Activated T-cell treated with anti-CD3 and anti-CD28 coated beads, Interleukin-2, amount 50 U/mL, for 4 hours (primary cell): ENCODE data around the gene TGFB1I1. TPM values are rescaled to one million over a fixed set of nuclear protein-coding genes. Genes with fewer than 3 reads are reported as not detected.

Source experiments
- ATAC-seq, 2 donors: fragments of 200-7000 bp; cut with Tn5 transposase; one replicate each; pipeline ENCODE4 v1.10.0; 2021
- DNase-seq: peaks from one replicate; pipeline ENCODE4 v3.0.0-alpha.2; 2020
- H3K27me3 Mint-ChIP-seq: one replicate; pipeline ENCODE4 v1.8.0; 2021; ENCODE audit warnings: low read depth, mixed read lengths
- H3K36me3 Mint-ChIP-seq: one replicate; pipeline ENCODE4 v1.8.0; 2022; ENCODE audit warnings: mixed read lengths; ENCODE audit not compliant: insufficient read depth
- H3K4me1 Mint-ChIP-seq: one replicate; pipeline ENCODE4 v1.8.0; 2021; ENCODE audit warnings: low read depth, mixed read lengths
- H3K4me3 Mint-ChIP-seq: one replicate; pipeline ENCODE4 v1.8.0; 2021; ENCODE audit warnings: mild to moderate bottlenecking, moderate library complexity, mixed read lengths
- H3K9me3 Mint-ChIP-seq: one replicate; pipeline ENCODE4 v1.8.0; 2021; ENCODE audit warnings: mixed read lengths
- total RNA-seq, 3 donors: library from RNA; stranded (reverse); gene quantifications; one replicate each; pipeline ENCODE4 v1.2.1, GENCODE V29; 2021

The TGFB1I1 gene
- total RNA-seq, 3 donors from 2014 or later = 0.30 to 0.34 TPM; not detected in 1

DNA sequence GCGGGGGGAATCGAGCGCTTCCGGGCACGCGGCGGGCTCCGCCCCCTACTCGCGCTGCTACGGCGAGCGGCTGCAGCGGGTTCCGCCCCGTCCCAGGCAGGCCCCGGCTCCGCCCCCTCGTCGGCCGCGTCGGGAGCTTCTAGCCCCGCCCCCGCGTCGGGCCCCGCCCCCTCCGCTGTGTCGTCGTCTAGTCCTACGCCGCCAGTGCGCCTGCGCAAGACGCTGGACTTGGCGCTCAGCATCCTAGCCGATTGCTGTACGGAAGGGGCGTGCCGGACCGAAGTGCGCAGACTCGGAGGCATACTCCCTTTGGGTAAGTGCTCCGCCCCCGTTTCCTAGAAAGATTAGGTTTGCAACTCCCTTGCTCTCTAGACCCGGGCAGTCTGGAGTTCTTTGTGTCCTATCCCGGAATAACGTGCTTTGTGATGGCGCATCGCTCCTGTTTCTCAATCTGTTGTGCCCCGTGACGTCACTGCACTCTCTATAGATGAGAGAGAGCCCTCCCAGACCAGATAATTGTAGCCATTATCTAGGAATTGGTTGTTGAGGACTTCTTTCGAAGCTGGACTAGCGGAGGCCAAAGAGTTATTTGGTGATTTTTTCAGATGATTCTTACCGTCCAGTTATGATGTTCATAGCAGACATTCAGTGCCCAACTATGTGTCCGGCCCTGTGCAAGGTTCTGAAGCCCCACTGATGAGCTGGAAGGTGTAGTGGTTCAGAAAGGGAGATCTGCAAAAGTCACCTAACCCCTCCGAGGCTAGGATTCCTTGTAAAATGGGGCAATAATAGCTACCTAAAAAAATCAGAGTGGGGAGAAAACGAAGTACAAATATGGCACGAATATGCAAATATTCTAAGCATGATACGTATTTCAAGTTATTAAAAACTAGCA is 12.0 kb upstream of the TGFB1I1 start:
- no peaks in the 10 kb centered on the region for H3K27me3 Mint-ChIP-seq
- H3K9me3 Mint-ChIP-seq = no peaks in the 10 kb centered on the region
- peaks cover 41% of the 10 kb centered on the region for H3K4me1 Mint-ChIP-seq
- ATAC-seq (peak; percentile 83 to 84), DNase-seq (peak; percentile 100)
- peak overlapping the region; percentile 87 for H3K4me3 Mint-ChIP-seq
- H3K36me3 Mint-ChIP-seq = peaks cover 12% of the 10 kb centered on the region

DNA sequence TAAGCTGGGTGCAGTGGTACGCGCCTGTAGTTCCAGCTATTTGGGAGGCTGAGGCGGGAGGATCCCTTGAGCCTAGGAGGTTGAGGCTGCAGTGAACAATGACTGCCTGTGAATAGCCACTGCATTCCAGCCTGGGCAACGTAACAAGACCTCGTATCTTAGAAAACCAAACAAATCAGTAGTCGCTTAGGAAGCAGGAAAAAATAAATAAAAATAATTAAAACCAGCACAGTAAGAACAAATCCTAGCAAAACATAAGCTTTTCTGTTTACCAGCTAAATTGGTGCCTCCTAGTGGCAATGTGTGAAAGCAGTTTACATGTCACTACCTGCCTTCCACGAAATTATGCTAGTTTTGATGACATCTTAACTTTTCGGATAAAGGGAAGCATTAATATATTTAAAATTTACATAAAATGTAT is 11.4 kb upstream of the TGFB1I1 start:
- peak overlapping the region; percentile 78 for H3K4me3 Mint-ChIP-seq
- H3K27me3 Mint-ChIP-seq = no peaks in the 10 kb centered on the region
- DNase-seq = no peak
- peaks cover 18% of the 10 kb centered on the region for H3K36me3 Mint-ChIP-seq
- no peaks in the 10 kb centered on the region for H3K9me3 Mint-ChIP-seq
- ATAC-seq = no peak
- H3K4me1 Mint-ChIP-seq = peaks cover 35% of the 10 kb centered on the region

DNA sequence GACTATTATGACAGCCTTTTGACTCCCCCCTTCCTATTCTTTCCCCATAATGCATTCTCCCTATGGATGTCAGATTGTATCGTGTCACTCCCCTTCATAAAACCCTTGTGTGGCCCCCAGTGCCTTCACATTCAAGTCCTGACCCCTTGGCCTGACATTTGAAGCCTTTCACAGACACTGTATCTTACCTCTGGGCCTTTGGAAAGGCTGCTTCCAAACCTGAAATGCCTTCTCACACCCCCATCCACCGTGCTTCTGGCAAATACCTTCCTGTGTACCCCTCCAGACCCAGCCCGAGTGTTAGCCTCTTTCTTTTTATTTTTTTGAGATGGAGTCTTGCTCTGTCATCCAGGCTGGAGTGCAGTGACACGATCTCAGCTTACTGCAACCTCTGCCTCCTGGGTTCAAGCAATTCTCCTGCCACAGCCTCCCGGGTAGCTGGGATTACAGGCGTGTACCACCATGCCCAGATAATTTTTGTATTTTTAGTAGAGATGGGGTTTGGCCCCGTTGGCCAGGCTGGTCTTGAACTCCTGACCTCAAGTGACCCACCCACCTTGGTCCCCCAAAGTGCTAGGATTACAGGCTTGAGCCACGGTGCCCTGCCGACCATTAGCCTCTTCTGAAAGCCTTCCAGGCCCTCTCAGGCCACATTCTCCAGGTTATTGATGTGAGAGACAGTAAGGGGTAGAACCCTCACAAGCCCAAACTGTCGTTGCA is 10.6 kb upstream of the TGFB1I1 start:
- ATAC-seq = no peak
- Mint-ChIP-seq H3K36me3 (peaks cover 18% of the 10 kb centered on the region), H3K4me3 (peak overlapping the region; percentile 56)

DNA sequence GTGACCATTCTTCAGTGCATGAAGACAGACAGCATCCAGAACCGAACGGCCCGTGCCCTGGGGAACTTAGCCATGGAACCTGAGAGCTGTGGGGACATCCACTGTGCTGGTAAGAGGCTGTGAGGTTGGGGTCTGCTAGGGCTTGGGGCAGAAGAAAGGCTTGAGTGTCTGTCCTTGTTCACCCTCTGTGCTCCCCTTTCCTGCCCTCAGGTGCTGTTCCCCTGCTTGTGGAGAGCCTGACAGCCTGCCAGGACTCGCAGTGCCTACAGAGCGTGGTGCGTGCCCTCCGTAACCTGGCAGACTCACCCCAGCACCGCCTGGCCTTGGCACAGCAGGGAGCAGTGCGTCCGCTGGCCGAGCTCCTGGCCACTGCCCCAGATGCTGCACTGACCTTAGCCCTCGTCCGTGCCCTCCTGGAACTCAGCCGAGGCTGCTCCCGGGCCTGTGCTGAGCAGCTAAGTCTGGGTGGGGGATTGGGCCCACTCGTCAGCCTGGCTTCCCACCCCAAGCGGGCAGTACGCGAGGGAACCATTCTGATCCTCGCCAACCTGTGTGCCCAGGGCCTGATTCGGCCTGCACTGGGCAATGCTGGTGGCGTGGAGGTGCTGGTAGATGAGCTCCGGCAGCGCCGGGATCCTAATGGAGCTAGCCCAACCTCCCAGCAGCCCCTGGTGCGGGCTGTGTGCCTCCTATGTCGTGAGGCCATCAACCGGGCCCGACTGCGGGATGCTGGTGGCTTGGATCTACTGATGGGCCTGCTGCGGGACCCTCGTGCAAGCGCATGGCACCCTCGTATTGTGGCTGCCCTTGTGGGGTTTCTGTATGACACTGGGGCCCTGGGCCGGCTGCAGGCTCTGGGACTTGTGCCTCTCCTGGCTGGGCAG is 9.8 kb upstream of the TGFB1I1 start:
- no peaks in the 10 kb centered on the region for H3K9me3 Mint-ChIP-seq
- peaks cover 28% of the 10 kb centered on the region for H3K4me1 Mint-ChIP-seq
- H3K36me3 Mint-ChIP-seq = peaks cover 23% of the 10 kb centered on the region
- DNase-seq (no peak), ATAC-seq (no peak)
- no peak overlapping the region for H3K4me3 Mint-ChIP-seq
- no peaks in the 10 kb centered on the region for H3K27me3 Mint-ChIP-seq

More for the DNA sequence above, 10.6 kb upstream of the TGFB1I1 start:
- H3K9me3 Mint-ChIP-seq = no peaks in the 10 kb centered on the region
- DNase-seq = no peak
- H3K4me1 Mint-ChIP-seq = peaks cover 29% of the 10 kb centered on the region
- H3K27me3 Mint-ChIP-seq = no peaks in the 10 kb centered on the region

DNA sequence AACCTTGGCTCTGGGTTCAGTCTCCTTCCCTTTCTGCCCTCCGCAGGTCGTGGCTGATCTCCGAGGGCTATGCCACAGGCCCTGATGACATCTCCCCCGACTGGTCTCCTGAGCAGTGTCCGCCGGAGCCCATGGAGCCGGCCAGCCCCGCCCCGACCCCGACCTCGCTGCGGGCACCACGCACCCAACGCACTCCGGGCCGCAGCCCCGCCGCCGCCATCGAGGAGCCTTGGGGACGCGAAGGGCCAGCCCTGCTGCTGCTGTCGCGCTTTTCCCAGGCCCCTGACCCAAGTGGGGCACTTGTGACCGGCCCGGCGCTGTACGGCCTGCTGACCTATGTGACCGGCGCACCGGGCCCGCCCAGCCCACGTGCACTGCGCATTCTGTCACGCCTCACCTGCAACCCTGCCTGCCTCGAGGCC is 7.6 kb upstream of the TGFB1I1 start:
- Mint-ChIP-seq H3K4me3 (no peak overlapping the region), H3K27me3 (no peaks in the 10 kb centered on the region), H3K4me1 (peaks cover 23% of the 10 kb centered on the region), H3K9me3 (no peaks in the 10 kb centered on the region), H3K36me3 (peaks cover 24% of the 10 kb centered on the region)
- ATAC-seq (no peak), DNase-seq (no peak)

DNA sequence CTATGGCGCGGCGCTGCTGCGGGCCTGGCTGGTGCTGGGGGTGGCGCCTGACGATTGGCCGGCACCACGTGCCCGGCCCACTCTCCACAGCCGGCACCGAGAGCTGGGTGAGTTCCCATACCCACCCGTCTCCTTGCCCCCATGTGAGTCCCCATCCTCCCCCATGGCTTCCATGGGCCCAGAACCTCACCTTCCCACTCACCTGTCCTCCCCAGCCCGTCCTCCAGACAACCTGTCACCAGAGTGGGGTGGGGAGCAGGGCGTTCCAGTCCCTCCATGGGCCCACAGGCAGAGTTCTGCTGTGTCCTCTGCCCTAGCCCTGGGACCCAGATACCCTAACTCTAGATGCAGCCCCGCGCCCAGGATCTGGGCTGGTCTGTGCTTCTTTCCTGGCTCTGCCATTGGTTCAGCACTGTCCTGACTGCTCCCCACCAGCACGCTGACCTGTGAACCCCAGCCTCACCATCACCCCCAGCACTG is 7.1 kb upstream of the TGFB1I1 start:
- H3K4me1 Mint-ChIP-seq = peaks cover 22% of the 10 kb centered on the region
- no peaks in the 10 kb centered on the region for H3K27me3 Mint-ChIP-seq
- H3K9me3 Mint-ChIP-seq = no peaks in the 10 kb centered on the region
- ATAC-seq = no peak
- no peak overlapping the region for H3K4me3 Mint-ChIP-seq
- peaks cover 24% of the 10 kb centered on the region for H3K36me3 Mint-ChIP-seq
- DNase-seq = no peak

DNA sequence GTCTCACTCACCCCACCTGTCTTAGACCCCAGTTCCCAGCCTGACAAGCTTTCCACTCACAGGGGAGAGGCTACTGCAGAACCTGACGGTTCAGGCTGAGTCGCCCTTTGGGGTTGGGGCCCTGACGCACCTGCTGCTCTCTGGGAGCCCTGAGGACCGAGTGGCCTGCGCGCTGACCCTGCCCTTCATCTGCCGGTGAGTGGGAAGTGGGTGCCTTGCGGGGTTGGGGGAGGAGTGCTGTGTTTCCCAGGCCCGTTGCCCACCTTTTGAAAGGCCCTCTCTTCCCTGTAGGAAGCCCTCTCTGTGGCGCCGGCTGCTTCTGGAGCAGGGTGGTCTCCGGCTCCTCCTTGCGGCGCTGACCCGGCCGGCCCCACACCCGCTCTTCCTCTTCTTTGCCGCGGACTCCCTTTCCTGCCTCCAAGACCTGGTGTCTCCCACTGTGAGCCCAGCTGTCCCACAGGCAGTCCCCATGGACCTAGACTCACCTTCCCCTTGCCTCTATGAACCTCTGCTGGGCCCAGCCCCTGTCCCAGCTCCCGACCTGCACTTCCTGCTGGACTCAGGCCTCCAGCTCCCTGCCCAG is 6.1 kb upstream of the TGFB1I1 start:
- Mint-ChIP-seq H3K36me3 (peaks cover 24% of the 10 kb centered on the region), H3K27me3 (no peaks in the 10 kb centered on the region), H3K4me3 (no peak overlapping the region), H3K4me1 (peaks cover 13% of the 10 kb centered on the region), H3K9me3 (no peaks in the 10 kb centered on the region)
- ATAC-seq (no peak), DNase-seq (no peak)

DNA sequence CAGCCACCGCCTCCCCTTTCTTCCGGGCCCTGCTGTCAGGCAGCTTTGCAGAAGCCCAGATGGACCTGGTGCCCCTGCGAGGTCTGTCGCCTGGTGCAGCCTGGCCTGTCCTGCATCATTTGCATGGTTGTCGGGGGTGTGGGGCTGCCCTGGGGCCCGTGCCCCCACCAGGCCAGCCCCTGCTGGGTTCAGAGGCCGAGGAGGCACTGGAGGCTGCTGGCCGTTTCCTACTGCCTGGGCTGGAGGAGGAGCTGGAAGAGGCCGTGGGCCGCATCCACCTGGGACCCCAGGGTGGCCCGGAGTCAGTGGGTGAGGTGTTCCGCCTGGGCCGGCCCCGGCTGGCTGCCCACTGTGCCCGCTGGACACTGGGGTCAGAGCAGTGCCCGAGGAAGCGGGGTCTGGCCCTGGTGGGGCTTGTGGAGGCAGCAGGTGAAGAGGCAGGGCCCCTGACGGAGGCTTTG is 5.5 kb upstream of the TGFB1I1 start:
- peak in 1 of 2 donors; percentile 17 for ATAC-seq

DNA sequence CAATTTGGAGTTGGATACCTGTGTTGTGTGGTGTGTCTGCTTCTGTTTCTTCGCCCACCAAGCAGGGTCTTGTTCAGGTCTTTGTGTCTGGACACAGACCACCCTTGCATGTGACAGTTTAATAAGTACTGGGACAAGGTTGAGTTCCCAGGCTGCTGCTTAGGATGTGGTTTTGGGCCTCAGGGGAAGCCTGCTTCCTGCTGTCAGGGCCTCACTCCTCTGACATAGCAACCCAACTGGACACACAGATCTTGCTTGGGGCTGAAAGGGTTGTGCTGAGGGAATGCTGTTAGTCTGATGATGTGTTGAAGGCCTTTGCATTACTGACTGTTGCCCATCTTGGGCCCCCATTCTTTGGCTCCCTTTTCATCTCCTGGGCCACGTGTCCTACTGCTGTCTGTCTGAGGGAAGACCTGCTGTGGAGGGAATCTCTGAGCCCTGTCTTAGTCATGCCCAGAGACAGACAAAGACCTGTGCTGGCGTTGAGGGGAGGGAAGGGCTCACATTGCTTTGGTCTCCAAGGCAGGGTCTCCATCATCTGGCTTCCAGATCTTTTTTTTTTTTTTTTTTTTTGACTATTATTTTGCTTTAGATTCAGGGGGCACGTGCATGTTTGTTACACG is 4.7 kb upstream of the TGFB1I1 start:
- DNase-seq (no peak), ATAC-seq (peak in 1 of 2 donors; percentile 44)
- Mint-ChIP-seq H3K9me3 (no peaks in the 10 kb centered on the region), H3K4me3 (no peak overlapping the region), H3K4me1 (peaks cover 11% of the 10 kb centered on the region), H3K27me3 (no peaks in the 10 kb centered on the region), H3K36me3 (peaks cover 24% of the 10 kb centered on the region)

More for the DNA sequence above, 5.5 kb upstream of the TGFB1I1 start:
- Mint-ChIP-seq H3K4me1 (peaks cover 11% of the 10 kb centered on the region), H3K27me3 (no peaks in the 10 kb centered on the region), H3K9me3 (no peaks in the 10 kb centered on the region), H3K4me3 (no peak overlapping the region), H3K36me3 (peaks cover 24% of the 10 kb centered on the region)
- no peak for DNase-seq

DNA sequence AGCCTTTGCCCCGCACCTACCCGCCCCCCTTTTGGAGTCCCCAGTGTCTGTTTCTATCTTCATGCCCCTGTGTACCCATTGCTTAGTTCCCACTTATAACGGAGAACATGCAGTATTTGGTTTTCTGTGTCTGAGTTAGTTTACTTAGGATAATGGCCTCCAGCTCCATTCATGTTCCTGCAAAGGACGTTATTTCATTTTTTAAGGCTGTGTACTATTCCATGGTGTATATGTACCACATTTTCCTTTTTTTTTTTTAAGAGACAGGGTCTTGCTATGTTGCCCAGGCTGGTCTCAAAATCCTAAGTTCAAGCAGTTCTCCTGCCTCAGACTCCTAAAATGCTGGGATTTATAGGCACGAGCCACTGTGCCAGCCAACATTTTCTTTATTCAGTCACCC is 4.1 kb upstream of the TGFB1I1 start:
- H3K27me3 Mint-ChIP-seq = peaks cover 6% of the 10 kb centered on the region
- H3K9me3 Mint-ChIP-seq = no peaks in the 10 kb centered on the region
- no peak overlapping the region for H3K4me3 Mint-ChIP-seq
- DNase-seq = no peak
- peaks cover 20% of the 10 kb centered on the region for H3K36me3 Mint-ChIP-seq
- peaks cover 13% of the 10 kb centered on the region for H3K4me1 Mint-ChIP-seq
- no peak for ATAC-seq

DNA sequence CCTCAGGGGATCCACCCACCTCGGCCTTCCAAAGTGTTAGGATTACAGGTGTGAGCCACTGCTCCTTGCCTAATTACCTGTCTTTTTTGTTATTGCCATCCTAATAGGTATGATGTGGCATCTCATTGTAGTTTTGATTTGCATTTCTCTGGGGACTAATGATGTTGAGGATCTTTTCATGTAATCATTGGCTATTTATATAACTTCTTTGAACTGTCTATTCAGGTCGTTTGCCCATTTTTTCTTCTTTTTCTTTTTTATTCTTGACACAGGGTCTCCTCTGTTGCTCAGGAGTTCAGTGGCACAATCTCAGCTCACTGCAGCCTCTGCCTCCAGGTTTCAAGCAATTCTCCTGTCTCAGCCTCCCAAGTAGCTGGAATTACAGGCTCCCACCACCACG is 1.3 kb upstream of the TGFB1I1 start:
- DNase-seq (no peak), ATAC-seq (no peak)
- Mint-ChIP-seq H3K27me3 (peaks cover 12% of the 10 kb centered on the region), H3K4me1 (peaks cover 15% of the 10 kb centered on the region), H3K9me3 (no peaks in the 10 kb centered on the region), H3K36me3 (peaks cover 6% of the 10 kb centered on the region), H3K4me3 (no peak overlapping the region)

DNA sequence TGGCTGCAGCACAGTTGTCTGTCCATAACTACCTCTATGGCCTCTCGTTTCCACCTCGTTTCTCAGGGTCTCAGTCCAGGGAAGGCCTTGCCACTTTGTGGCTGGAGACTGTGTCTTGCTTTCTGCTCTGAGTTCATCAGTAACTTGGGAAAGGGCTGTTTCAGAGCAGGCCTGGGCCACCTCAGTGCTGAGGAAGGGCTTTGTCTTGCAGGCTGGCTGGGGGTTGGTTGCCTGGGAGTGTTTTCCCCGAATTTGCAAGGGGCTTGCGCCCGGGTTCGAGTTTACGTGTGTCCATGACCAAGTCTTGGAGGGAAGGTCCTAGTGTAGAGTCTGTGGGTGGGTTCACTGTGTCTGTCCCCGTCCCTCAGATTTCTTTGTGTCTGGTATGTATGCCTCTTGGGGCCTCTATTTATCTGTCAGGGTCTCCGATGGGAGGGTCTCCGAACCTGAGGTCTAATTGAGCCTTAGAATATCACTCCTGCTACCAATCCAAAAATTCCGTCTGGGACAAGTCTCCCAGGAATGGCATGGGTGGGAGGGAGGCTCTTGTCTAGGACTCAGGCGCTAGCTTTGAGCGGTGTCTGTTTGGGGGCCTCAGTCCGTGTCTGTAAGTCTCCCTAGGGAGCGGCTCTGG is 594 bp upstream of the TGFB1I1 start:
- H3K36me3 Mint-ChIP-seq = peaks cover 6% of the 10 kb centered on the region
- H3K27me3 Mint-ChIP-seq = peaks cover 12% of the 10 kb centered on the region
- no peak overlapping the region for H3K4me3 Mint-ChIP-seq
- H3K9me3 Mint-ChIP-seq = no peaks in the 10 kb centered on the region
- DNase-seq = no peak
- H3K4me1 Mint-ChIP-seq = peaks cover 19% of the 10 kb centered on the region
- ATAC-seq = no peak

DNA sequence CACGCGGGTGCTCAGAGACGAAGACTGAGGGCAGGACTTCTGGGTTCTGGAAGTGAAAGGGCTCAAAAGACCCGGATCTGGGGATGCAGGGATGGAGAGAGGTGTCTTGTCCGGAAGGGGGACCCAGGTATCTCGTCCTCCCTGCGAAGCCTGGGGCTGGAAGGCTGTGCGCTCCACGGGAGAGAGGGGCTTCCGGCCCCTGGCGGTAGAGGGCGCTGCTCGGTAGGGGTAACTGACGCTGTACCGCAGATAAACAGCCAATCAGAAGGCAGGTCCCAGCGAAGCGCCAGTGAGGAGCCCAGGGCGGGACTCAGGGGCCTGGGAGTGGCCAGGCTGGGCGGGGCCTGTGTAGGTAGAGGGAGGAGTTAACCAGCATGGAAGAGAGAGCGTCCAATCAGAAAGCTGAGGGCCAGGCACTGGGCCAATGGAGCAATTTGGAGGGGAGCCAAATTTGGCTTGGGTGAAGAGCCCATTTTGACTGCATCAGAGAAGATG is 804 bp downstream of the TGFB1I1 start:
- peak in 1 of 2 donors; percentile 24 for ATAC-seq

More for the DNA sequence above, 804 bp downstream of the TGFB1I1 start:
- no peaks in the 10 kb centered on the region for H3K36me3 Mint-ChIP-seq
- no peak for DNase-seq
- peak overlapping the region; percentile 46 for H3K4me3 Mint-ChIP-seq
- H3K27me3 Mint-ChIP-seq = peaks cover 12% of the 10 kb centered on the region
- H3K4me1 Mint-ChIP-seq = peaks cover 16% of the 10 kb centered on the region
- no peaks in the 10 kb centered on the region for H3K9me3 Mint-ChIP-seq
